Measurements from ENCODE around the gene EEF1AKMT1. TPM values are rescaled to one million over a fixed set of nuclear protein-coding genes. Genes with fewer than 3 reads are reported as not detected.

Gene EEF1AKMT1
- total RNA-seq, 1 experiment from 2014 or later = 9.8 TPM

- H2AFZ ChIP-seq (ENCODE audit: low read depth, low read length, poor library complexity, severe bottlenecking) = no peak overlapping the region
- ChIA-PET POLR2A (no interaction called here), CTCF (no interaction called here), RAD21 (ENCODE audit: low non-redundant PET in 1 of 2, low total read pairs in 2 of 2, uncharacterized antibody in 2 of 2, unreplicated experiment in 2 of 2) (no interaction called here)
- H3K4me1 ChIP-seq (ENCODE audit: control insufficient read depth in 1 of 2, insufficient read depth in 2 of 2, low read length in 2 of 2) = peaks cover 12 to 16% of the 10 kb centered on the region in 2 experiments
- no peaks in the 10 kb centered on the region for H3K9me3 ChIP-seq (ENCODE audit: control insufficient read depth in 1 of 2, insufficient read depth in 1 of 2, low read depth in 1 of 2, low read length in 2 of 2)
- H3K27ac ChIP-seq (ENCODE audit: low read depth, low read length) = no peak overlapping the region
- DNase-seq (ENCODE audit: low read depth, low spot score) (no peak), ATAC-seq (no peak)
- TF ChIP-seq SP1 (IDR thresholded peaks at IDR 0.05; ENCODE audit: low read depth) = no peak
- TF ChIP-seq RAD21 (IDR thresholded peaks at IDR 0.05; ENCODE audit: low read depth) = no peak
- TF ChIP-seq EZH2phosphoT487 (IDR thresholded peaks at IDR 0.05; ENCODE audit: borderline replicate concordance) = no peak
- no peak for TF ChIP-seq POLR2A (IDR thresholded peaks at IDR 0.05; ENCODE audit: borderline replicate concordance, extremely low read depth, insufficient read depth, insufficient read length)
- TF ChIP-seq SRF (IDR thresholded peaks at IDR 0.05; ENCODE audit: low read depth) = no peak
- no peak for TF ChIP-seq ATF3 (IDR thresholded peaks at IDR 0.05)
- TF ChIP-seq EGR1 (IDR thresholded peaks at IDR 0.05; ENCODE audit: low read depth) = no peak
- TF ChIP-seq ZNF274 (IDR thresholded peaks at IDR 0.05; ENCODE audit: low read depth, low read length) = no peak
- no peak for TF ChIP-seq FOSL1 (IDR thresholded peaks at IDR 0.05; ENCODE audit: low read depth)
- TF ChIP-seq CTCF (IDR thresholded peaks at IDR 0.05 in 2 of 3, conservative IDR thresholded peaks at IDR 0.05 in 1 of 3; ENCODE audit: borderline replicate concordance in 1 of 3, insufficient read depth in 1 of 3, low read depth in 2 of 3, low read length in 2 of 3) = no peak
- TF ChIP-seq MAX (IDR thresholded peaks at IDR 0.05) = no peak
- TF ChIP-seq ZBTB33 (IDR thresholded peaks at IDR 0.05; ENCODE audit: extremely low read depth, insufficient replicate concordance, low read length) = no peak
- no peak for TF ChIP-seq JUND (IDR thresholded peaks at IDR 0.05)
- no peak for TF ChIP-seq YY1 (IDR thresholded peaks at IDR 0.05; ENCODE audit: extremely low read depth, insufficient replicate concordance, low read depth, low read length)
- no peak for TF ChIP-seq TCF7L2 (IDR thresholded peaks at IDR 0.05; ENCODE audit: borderline replicate concordance, extremely low read depth, insufficient read depth, insufficient read length)
- no peak for TF ChIP-seq CEBPB (IDR thresholded peaks at IDR 0.05; ENCODE audit: low read depth)
- no peak for TF ChIP-seq ELF1 (IDR thresholded peaks at IDR 0.05; ENCODE audit: borderline replicate concordance, low read depth)
- no peak for TF ChIP-seq CBX3 (IDR thresholded peaks at IDR 0.05; ENCODE audit: low read depth)
- TF ChIP-seq SIN3A (IDR thresholded peaks at IDR 0.05; ENCODE audit: low read depth) = no peak
- TF ChIP-seq EZH2 (IDR thresholded peaks at IDR 0.05) = no peak
- H3K9me2 ChIP-seq (ENCODE audit: insufficient read depth) = no peaks in the 10 kb centered on the region
- no peak overlapping the region for H3K9ac ChIP-seq (ENCODE audit: low read length)
- H3K79me2 ChIP-seq (ENCODE audit: insufficient read depth, low read length) = no peaks in the 10 kb centered on the region
- no peaks in the 10 kb centered on the region for H3K27me3 ChIP-seq (ENCODE audit: insufficient read depth, low read length)
- BruUV-seq (replicated peaks) = no TSS peak
- no peak overlapping the region for H3K4me2 ChIP-seq (ENCODE audit: low read length)
- H3K36me3 ChIP-seq (ENCODE audit: control insufficient read depth in 1 of 2, insufficient read depth in 2 of 2, low read length in 2 of 2) = no peaks in the 10 kb centered on the region
- H4K20me1 ChIP-seq (ENCODE audit: insufficient read depth) = no peaks in the 10 kb centered on the region
- H3K4me3 ChIP-seq (replicated peaks in 1 of 2; ENCODE audit: low read depth in 1 of 2, low read length in 2 of 2) = no peak overlapping the region
- intact Hi-C loops (cut with micrococcal nuclease) = no loop called here
Measured at GRCh38 chr13:20721058-20721453, 52.7 kb downstream of the EEF1AKMT1 start.
